Measurements from ENCODE around the gene GRIK4. TPM values are rescaled to one million over a fixed set of nuclear protein-coding genes. Genes with fewer than 3 reads are reported as not detected.

The GRIK4 gene, protein sequence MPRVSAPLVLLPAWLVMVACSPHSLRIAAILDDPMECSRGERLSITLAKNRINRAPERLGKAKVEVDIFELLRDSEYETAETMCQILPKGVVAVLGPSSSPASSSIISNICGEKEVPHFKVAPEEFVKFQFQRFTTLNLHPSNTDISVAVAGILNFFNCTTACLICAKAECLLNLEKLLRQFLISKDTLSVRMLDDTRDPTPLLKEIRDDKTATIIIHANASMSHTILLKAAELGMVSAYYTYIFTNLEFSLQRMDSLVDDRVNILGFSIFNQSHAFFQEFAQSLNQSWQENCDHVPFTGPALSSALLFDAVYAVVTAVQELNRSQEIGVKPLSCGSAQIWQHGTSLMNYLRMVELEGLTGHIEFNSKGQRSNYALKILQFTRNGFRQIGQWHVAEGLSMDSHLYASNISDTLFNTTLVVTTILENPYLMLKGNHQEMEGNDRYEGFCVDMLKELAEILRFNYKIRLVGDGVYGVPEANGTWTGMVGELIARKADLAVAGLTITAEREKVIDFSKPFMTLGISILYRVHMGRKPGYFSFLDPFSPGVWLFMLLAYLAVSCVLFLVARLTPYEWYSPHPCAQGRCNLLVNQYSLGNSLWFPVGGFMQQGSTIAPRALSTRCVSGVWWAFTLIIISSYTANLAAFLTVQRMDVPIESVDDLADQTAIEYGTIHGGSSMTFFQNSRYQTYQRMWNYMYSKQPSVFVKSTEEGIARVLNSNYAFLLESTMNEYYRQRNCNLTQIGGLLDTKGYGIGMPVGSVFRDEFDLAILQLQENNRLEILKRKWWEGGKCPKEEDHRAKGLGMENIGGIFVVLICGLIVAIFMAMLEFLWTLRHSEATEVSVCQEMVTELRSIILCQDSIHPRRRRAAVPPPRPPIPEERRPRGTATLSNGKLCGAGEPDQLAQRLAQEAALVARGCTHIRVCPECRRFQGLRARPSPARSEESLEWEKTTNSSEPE
- total RNA-seq, result under 1 TPM in 1 of 2 experiments, not detected in 1; 0.08 TPM

DNA sequence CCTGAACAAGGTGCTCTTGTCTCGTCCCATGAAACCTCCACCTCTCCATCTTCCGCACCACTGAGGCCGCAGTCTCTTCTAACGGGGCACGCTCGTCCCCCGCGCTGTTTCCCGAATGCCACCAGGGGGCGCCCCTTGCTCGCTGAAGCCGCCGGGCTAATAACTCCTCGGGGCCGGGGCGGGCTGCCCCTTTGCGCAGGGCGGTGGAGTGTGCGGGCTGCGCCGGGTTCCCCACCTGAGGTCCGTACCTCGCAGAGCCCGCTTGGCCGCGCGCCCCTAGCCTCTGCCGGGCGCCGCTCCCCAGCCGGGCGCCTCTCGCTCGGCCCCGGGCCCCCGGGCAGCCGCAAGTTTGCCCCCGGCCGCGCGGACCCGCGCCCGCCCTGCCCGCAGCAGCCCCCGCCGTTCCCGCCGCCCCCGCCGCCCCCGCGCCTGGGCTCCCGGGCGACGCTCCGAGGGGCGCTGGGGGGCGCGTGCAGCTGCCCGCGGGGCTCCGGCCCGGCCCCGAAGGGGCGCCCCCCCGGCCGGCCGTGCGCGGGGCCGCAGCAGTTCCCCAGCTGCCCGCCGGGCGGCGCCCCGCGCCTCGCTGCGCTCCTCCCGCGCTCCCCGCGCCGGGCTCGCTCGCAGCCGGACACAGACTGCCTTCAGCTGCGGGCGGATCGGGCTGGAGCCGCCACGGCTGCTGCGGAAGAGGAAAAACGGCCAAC lies at the start of gene GRIK4:
GRIK4 (plus strand) TSS at position 633 of the 704 bp plus-strand sequence. CDS start 148,571 bp downstream, outside the sequence.
- ChIA-PET CTCF (interaction anchor here (0.5 to 2.1 kb wide), 9 partner anchors 9 to 683 kb away, joined by 3 to 16 read pairs (median 3); no protein-coding TSS in a partner anchor), POLR2A (no interaction called here)

- ChIA-PET CTCF (no interaction called here), POLR2A (no interaction called here)
These were observed 48.7 kb upstream of the GRIK4 start for GRCh38 chr11:120462825-120463224.

DNA sequence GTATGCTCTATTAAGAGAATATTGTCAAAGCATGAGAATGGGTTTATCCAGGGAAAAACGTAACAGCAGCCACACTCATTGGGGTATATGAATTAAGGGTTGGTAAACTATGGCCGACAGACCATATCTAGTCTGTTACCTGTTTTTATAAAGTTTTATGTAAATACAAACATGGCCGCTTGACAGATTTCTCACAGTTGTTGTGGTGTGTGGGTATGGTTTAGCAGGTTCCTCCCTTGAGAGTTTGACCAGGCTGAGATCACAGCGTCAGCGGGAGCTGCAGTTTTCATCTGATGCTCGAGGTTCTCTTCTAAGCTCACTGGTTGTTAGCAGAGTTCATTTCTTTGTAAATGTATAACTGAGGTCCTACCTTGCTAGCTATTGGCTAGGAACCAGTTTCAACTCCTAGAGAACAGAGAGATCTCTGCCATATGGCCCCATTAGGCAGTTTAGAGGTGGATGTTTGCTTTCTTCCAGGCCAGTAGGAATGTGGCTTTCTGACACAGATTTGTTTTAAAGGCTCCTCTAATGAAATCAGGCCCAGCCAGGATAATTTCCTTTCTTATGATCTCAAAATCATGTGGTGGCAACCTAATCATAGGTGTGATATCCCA lies 45.5 kb upstream of the GRIK4 start:
- POLR2A ChIA-PET, result no interaction called here

DNA sequence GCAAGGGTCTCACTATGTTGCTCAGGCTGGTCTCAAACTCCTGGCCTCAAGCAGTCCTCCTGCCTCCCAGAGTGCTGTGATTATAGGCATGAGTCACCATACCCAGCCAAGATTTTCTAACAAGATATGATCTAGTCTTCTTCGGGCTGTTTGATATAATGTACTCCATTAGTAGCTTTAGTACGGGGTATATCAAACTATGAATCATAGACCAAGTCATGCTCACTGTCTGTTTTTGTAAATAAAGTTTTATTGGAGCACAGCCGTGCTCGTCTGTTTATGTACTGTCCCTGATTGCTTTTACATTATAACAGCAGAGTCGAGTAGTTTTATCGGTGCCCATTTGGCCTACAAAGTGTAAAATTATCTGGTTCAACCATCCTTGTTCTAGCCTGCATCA lies 43.9 kb upstream of the GRIK4 start:
- POLR2A ChIA-PET, result no interaction called here

More for the DNA sequence above, 45.5 kb upstream of the GRIK4 start:
- CTCF ChIA-PET, result no interaction called here

DNA sequence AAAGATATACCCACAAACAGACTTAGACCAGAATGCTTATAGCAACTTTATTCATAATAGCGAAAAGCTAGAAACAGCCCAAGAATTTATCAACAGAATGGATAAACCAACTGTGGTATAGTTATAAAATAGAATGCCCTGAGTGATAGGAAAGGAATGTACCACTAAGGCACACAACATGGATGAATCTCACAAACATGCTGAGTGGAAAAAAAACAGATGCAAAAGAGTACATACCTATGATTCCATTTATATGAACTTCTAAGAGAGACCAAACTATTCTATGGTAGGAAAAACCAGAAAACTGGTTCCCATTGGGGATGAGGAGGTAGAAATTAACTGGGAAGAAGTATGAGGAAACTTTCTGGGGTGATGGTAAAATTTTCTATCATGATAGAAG lies 40.4 kb upstream of the GRIK4 start:
- POLR2A ChIA-PET, result no interaction called here
- CTCF ChIA-PET, result no interaction called here

More for the DNA sequence above, 43.9 kb upstream of the GRIK4 start:
- CTCF ChIA-PET, result no interaction called here

DNA sequence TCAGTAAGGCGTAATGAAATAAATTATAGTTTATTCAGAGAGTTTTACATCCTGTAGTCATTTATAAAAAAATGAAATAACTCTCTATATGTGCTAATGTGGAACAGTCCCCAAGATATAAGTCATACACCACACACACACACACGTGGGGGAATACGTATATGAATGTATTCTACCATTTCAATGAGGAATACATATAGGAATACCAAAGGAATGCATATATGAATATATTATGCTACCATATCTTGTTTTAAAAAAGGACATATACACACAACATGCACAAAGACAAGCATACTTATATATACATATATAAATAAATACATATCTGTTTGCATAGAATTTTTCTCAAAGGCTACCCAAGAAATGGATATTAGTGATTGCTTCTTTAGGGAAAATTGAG lies 39.6 kb upstream of the GRIK4 start:
- ChIA-PET CTCF (no interaction called here), POLR2A (no interaction called here)

DNA sequence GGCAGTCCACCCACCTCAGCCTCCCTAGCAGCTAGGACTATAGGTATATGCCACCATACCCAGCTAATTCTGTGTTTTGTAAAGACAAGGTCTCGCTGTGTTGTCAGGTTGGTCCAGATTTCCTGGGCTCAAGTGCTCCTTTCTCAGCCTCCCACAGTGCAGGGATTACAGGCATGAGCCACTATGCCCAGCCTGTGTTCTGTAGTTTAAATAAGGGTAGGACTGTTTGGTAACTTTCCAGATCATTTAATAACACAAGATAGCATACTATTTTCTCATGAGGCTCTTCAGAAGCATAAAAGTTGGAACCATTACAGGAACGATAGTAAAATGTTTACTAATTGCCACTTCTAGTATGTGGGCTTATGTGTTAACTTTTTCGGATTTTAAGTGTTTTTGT lies 38.0 kb upstream of the GRIK4 start:
- CTCF ChIA-PET, result no interaction called here
- POLR2A ChIA-PET, result no interaction called here

DNA sequence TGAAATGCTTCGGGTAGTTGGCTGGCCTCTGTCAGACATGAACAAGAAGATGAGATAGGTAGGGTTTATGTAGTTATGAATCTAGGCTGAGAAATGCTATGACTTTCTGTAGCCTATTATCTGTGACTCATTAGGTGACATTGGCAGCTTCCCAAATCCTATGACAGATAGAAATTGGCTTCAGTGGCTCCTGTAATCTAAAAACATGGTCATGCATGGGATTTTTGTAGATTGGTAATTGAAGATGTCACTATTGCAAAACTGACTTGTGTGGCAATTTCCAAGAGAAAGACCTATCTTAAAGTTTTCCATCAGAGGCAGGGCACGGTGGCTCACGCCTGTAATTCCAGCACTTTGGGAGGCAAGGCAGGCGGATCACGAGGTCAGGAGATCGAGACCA lies 29.4 kb upstream of the GRIK4 start:
- CTCF ChIA-PET, result interaction anchor here (0.7 kb wide), 1 partner anchor 577 kb away, joined by 3 read pairs; no protein-coding TSS in a partner anchor
- POLR2A ChIA-PET, result no interaction called here

DNA sequence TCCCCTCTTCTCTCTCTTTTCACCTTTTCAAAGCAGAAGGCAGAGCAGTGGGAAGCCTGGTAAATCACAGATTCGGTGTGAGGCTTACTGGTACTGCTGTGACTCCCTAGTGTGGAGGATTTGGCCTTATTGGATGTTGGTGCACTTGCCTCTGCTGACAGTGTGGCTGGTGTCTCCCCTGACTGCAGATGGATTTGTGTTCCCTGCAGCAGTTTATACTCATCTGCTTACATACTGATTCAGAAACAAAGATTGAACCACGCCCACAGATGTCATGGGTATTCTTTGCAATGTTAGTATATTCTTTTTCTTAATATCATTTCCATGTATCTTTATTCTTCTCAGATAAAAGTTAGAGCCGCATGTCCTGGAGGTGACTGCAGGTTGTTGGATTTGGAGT lies 26.8 kb upstream of the GRIK4 start:
- ChIA-PET POLR2A (no interaction called here), CTCF (no interaction called here)

GRCh38 chr11:120486138-120486537 lies 25.4 kb upstream of the GRIK4 start:
- POLR2A ChIA-PET, result no interaction called here
- CTCF ChIA-PET, result no interaction called here

- ChIA-PET CTCF (no interaction called here), POLR2A (no interaction called here)
These were observed 21.7 kb upstream of the GRIK4 start for GRCh38 chr11:120489799-120490198.

DNA sequence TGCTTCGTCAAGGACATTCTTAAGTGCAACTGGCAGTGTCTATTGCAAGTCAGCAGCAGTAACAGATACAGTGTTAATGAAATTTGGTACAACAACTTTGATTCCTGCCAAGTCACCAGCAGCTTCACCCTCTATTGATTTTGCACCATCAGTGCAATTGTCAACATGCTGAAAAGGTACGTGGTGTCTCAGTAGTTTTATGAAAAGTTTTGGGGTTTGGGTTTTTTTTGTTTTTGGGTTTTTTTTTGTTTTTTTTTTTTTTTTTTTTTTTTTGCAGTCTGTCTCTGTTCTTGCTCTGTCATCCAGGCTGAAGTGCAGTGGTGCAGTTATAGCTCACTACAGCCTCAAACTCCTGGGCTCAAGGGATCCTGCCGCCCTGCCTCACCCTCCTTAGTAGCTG lies 19.1 kb upstream of the GRIK4 start:
- ChIA-PET CTCF (interaction anchor here (1.1 kb wide), 1 partner anchor 18 kb away, joined by 4 read pairs; no protein-coding TSS in a partner anchor), POLR2A (no interaction called here)

DNA sequence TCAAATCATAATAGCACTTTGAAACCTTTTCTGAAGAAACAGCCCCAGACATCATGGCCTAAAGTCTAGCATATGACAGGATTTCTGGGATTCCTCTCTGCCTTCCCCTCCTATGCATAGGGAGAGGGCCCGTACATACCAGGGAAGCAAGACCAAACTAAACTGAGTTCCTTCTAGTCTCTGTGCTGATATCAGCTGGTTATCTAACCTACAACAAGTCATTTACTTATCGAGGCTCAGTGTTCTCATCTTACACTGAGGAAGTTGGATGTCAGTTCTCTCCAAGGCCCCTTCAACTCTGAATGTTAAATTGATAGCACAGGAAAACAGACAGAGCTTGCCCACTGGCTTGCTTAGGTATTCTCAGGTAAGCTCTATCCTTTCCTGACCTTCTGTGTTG lies 17.0 kb upstream of the GRIK4 start:
- ChIA-PET POLR2A (no interaction called here), CTCF (no interaction called here)

DNA sequence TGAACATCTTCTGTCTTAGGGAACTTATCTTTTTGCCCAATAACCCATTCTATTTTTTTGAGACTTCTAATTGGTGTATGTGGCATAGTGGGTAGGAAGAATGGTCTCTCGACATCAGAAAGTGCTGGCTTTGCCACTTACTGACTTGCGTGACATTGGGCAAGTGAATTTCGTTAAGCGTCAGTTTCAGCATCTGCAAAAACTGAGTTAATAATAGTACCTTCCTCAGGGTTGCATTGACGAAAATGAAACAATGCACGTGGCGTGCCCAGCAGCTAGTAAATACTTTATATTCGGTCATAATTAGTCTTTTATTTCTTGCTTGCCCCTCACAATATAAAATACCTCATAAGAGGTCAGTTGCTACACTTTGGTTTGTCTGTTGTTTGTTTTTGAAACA lies 12.5 kb upstream of the GRIK4 start:
- ChIA-PET CTCF (no interaction called here), POLR2A (no interaction called here)

DNA sequence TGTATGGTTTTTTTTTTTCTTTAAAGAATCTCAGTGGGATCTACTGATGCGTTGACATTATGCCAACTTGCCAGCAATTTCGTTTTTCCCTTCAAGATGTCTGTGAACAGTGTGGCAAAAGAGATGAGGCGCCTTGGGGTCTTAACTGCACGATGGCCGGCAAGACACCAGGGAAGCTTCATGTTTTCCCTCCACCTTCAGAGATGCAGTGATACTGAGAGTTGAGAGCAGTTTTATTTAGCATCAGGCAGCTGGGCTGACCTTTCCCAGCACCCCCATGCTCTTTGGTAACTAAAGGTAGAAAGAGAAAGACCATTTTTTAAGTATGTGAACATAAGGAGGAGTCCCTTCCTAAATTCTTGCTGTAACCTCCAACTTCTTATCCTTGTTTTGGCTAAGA lies 11.7 kb upstream of the GRIK4 start:
- POLR2A ChIA-PET, result no interaction called here
- CTCF ChIA-PET, result no interaction called here

- CTCF ChIA-PET, result interaction anchor here (1.5 kb wide), 1 partner anchor 55 kb away, joined by 3 read pairs; no protein-coding TSS in a partner anchor
These were observed 11.0 kb upstream of the GRIK4 start for GRCh38 chr11:120500414-120501071.

DNA sequence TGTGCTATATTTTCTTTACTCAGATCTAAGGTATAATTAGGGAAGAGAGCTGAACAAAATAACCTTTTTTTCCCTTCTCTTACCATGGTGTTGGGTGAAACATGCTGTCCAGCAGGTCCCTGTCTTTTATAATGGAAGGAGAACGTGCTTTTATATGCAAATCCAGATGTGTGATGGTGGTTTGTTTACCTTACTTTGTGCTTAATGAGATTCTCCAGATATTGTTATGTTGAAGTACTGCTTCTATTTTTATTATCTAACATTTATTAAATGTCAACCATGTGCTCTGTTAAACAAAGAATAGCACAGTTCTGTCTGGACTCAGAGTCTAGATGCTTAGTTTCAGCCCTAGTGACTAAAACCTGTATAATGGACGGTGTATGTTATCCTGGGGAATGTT lies 10.1 kb upstream of the GRIK4 start:
- ChIA-PET CTCF (interaction anchor here (1.5 to 1.7 kb wide), 2 partner anchors 10 to 55 kb away, joined by 3 to 4 read pairs; partner anchors contain the start of gene GRIK4), POLR2A (no interaction called here)

More at GRCh38 chr11:120500414-120501071, 11.0 kb upstream of the GRIK4 start:
- POLR2A ChIA-PET, result no interaction called here

GRCh38 chr11:120501976-120502755 lies 9.4 kb upstream of the GRIK4 start:
- CTCF ChIA-PET, result interaction anchor here (1.5 to 1.7 kb wide), 2 partner anchors 9 to 56 kb away, joined by 3 to 4 read pairs; partner anchors contain the start of gene GRIK4
- POLR2A ChIA-PET, result no interaction called here
